NCI-H460 (cell line): Measurements from ENCODE around the gene MAP3K15. TPM values are rescaled to one million over a fixed set of nuclear protein-coding genes. Genes with fewer than 3 reads are reported as not detected.

ENCODE experiments used
- DNase-seq: peaks from one replicate; pipeline ENCODE4 v3.0.0-alpha.2; 2016; ENCODE audit warnings: low read depth; ENCODE audit errors: extremely low read depth
- polyA plus RNA-seq: library from polyadenylated mRNA; depleted of rRNA; stranded (reverse); fragments of >200 nt; gene quantifications from 2 replicates; pipeline ENCODE4 v1.2.3, GENCODE V29; 2014; cell fraction: nucleus; rRNA removed
- total RNA-seq: library from RNA; depleted of rRNA; stranded (reverse); fragments of >200 nt; shearing (Covaris generic); gene quantifications from 2 replicates; pipeline ENCODE4 v1.2.3, GENCODE V29; 2014; rRNA removed

MAP3K15 gene, protein sequence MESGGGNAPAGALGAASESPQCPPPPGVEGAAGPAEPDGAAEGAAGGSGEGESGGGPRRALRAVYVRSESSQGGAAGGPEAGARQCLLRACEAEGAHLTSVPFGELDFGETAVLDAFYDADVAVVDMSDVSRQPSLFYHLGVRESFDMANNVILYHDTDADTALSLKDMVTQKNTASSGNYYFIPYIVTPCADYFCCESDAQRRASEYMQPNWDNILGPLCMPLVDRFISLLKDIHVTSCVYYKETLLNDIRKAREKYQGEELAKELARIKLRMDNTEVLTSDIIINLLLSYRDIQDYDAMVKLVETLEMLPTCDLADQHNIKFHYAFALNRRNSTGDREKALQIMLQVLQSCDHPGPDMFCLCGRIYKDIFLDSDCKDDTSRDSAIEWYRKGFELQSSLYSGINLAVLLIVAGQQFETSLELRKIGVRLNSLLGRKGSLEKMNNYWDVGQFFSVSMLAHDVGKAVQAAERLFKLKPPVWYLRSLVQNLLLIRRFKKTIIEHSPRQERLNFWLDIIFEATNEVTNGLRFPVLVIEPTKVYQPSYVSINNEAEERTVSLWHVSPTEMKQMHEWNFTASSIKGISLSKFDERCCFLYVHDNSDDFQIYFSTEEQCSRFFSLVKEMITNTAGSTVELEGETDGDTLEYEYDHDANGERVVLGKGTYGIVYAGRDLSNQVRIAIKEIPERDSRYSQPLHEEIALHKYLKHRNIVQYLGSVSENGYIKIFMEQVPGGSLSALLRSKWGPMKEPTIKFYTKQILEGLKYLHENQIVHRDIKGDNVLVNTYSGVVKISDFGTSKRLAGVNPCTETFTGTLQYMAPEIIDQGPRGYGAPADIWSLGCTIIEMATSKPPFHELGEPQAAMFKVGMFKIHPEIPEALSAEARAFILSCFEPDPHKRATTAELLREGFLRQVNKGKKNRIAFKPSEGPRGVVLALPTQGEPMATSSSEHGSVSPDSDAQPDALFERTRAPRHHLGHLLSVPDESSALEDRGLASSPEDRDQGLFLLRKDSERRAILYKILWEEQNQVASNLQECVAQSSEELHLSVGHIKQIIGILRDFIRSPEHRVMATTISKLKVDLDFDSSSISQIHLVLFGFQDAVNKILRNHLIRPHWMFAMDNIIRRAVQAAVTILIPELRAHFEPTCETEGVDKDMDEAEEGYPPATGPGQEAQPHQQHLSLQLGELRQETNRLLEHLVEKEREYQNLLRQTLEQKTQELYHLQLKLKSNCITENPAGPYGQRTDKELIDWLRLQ (N-terminal part only)
- total RNA-seq, result 2.5 and 2.6 TPM in 2 replicates
- 3.4 and 4.4 TPM in 2 replicates for polyA plus RNA-seq

DNA sequence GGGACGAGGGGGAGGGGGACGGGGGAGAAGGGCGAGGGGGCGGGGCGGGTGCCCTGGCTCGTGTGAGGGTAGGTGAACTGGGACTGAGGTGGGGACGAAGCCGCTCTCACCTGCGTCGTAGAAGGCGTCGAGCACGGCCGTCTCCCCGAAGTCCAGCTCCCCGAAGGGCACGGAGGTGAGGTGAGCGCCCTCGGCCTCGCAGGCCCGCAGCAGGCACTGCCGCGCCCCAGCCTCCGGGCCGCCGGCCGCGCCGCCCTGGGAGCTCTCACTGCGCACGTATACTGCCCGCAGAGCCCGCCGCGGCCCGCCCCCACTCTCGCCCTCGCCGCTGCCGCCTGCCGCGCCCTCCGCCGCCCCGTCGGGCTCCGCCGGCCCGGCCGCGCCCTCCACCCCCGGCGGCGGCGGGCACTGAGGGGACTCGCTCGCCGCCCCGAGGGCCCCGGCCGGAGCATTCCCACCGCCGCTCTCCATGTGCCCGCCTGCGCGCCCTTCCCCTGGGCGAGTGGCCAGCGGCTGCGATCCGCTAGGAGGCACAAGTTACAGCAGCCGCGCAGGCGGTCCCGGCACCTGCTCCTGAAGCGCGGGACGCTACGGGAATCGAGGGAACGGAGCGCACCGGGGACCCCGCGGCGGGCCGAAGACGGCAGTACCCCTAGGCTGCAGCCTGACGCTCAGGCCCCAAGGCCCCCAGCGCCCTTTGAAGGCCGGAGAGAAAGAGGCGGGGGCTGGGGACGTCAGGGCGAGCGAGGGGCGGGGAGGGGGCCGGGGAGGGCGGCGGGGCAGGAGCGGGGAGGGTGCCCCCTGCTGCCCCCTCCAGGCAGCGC is at the start of gene MAP3K15:
Gene MAP3K15, minus strand, starts transcription at position 718 of the 824 bp plus-strand sequence. Its CDS starts 247 bp downstream, at position 471.
- DNase-seq, result peak; percentile 30

DNA sequence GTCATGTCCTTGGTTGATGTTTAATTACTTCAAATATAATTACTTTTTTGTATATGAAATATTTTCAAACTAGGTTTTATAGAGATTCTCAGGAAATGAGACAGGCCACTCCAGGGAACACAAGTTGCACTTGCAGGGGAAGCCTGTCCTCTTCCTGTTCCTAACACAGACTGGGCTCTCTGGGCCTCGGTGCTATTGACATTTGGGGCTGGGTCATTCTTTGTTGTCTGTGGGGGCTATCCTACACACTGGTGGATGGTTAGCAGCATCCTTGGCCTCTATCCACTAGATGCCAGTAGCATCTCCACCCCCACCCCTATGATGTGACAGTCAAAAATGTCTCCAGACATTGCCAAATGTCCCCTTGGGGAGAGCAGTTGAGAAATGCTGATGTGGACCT is 49.3 kb upstream of the MAP3K15 start:
- DNase-seq, result no peak

DNA sequence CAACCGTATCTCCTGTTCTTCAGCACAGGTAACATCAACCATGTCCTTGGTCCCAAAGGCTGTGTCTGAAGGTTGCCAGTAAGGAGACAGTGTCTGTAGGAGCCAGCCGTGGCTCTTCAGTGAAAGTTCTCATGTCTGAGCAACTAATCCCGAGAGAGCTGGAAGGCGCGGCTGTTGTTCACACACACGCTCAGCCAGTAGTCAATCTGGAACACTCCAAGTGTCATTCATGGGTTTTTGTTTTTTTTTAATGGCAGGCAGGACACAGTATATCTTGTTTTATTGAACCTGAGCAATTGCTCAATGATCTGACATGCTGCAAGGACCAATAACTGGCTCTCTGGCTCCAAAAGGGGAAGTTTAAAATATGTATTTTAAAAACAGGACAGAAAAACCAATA is 48.4 kb upstream of the MAP3K15 start:
- no peak for DNase-seq

DNA sequence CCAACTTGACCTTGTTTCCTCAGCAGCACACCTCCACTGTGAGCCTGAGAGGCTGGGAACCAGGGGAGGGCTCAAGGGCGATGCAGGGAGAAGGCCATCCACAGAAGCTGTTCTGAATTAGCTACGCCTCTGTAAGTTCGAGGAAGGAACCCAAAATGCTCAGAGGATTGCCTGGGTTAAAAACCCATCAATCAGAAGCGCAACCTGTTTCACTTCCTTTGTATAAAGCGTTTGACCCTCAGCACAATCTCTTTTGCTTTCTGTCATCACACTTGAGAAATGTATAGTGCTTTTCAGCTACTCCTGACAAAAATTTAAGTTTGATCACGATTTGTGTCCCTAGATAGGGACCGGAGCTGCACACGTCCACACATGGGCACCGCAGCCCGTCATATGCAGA is 48.0 kb upstream of the MAP3K15 start:
- DNase-seq, result no peak

DNA sequence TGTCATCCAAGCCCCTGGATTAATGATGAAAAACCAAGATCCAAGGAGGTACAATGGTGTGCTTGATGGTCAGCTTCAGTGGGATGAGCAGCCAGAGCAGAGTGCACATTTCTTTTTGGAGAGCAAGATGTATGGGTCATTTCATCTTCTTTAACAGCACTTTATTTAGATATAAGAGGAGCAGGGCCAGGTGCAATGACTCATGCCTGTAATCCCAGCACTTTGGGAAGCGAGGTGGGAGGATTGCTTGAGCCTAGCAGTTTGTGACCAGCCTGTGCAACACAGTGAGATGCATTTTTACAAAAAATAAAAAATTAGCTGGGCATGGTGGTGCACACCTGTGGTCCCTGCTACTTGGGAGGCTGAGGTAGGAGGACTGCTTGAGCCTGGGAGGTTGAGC is 45.3 kb upstream of the MAP3K15 start:
- no peak for DNase-seq

DNA sequence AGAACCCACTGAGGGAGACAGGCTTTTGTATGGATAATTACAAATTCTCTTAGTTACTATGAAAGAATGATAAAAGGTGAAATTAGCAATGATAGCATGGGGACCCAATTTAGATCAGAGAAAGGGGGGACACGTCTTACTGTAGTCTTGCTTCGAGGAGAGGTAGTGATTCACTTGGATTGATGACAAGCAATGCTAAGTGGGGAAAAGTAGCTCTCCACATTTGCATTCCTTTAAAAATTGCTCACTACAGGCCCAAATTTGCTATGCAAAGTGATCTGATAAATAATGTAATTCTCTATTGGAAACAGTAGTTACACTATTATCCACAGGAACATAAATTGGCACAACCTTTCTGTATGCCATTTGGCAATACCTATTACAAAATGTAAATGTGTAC is 42.5 kb upstream of the MAP3K15 start:
- DNase-seq, result no peak

DNA sequence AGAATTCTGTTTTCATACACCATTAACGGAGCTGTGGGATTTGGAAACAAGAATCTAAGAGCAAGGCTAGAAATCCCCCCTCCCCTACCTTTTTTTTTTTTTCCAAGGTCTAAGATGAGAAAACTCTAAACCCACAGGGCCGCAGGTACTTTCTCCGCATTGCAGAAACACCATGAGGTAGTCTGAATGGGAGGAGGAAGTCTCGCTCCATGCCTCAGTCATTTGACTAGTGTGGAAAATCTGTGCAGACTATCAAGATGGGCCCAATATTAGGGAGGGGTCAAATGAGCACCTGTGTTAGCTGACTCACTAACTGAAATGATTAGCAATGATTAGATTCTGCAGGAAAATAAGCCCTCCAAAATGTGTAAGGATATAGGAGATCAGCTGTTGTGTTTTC is 40.9 kb upstream of the MAP3K15 start:
- DNase-seq, result no peak

DNA sequence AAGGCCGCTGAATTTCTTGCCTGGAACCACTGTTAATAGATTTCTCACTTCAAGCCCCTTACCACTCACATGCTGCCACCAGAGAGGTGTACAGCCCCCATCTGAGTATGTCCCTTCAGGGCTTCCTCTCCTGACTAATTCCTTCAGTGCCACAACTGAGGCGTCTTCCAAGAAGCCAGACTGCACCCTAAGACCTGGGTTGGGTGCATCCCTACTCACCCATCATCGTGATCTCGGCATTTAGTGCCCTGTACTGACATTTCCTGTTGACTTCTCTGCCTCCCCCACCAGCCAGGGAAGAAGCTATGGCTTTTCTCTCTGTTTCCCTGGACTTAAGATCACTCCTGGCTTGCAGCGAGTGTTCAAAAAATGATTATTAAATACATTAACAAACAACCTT is 40.4 kb upstream of the MAP3K15 start:
- no peak for DNase-seq

DNA sequence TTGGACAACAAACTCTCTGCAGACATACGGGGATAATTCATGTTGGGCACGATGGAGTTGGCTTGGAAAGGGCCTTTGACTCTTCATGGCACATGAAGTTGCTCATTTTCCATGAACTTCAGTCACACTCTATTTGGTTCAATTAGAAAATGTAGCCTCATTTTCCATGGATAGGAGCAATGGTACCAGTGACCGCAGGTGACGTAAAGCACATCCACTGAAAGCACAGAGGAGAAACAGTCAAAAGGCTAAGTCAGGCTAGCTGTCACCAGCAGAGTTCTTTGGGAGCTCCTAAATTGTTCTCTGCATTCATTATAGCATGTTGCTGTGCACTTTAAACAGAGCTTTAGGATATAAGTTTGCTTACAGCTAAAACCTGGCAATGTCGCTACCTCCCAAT is 39.9 kb upstream of the MAP3K15 start:
- DNase-seq, result no peak

DNA sequence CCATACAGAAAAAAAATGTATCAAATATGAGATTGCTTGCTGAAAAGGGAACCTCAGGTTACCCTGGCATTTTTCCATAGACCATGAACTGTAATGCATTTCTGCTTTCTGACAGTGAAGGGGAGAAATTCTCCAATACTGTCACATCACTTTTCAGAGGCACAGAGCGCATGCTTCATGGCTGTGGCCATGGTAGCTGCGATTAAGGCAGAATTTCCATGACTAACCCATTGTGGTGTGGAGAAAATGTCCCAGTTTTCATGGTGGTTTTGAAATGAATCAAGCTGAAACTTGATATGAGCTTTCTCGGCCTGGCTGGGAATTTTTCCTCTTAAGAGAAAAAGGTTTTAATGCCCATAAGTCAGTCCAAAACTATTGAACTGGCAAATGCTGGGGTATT is 39.5 kb upstream of the MAP3K15 start:
- DNase-seq, result no peak

DNA sequence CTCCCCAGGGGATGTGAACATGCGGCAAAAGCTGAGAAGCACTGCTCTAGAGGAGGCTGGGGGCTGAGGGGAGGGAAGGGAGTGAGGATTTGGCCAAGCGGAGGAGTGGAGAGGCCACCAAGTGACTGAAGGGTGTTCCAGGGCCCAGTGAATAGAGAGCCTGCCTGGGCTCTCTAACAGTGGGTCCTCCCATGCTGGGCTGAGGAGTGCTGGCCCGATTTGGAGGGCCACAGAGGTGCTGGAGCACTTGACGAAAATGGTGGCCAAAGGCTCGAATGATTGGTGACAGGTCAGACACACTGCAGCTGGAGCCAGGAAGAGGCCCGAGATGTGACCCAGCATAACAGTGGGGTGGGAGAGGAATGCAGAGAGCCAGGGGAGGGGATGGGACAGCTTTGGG is 37.5 kb upstream of the MAP3K15 start:
- no peak for DNase-seq

DNA sequence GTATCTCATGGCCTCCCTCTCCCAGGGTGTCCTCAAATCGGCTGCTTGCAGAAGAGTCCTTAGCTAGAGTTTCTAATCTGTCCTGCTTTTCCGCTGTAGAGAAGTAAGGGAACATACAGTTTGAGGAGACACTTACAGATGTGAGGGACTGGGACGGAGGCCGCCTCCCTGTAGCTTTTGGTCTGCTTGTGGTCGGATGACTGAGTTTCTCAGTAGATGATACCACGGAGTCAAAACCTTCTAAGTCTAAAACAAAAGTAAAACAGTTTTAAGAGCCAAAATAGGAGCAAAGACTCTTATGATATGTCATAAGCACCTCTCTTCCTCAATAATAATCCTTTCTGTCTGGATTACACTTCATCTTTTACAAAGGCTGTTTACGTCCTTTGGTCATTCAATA is 34.5 kb upstream of the MAP3K15 start:
- DNase-seq, result no peak

DNA sequence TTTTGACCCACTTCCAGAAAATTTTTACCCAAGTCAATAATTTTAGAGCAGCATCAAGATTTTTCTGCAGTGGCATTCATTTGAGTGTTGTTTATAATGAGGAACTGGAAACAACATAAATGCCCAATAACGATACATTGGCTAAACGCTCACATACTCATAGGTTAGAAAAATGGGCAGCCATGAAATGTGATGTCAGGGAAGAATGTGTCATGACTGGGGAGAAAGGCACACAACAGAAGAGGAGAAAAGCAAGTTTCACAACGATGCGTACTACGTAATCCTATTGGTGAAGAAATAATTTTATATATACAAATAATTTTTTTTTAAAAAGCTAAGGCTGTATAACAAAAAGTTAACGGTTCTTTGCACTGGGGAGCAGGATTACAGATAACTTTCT is 33.6 kb upstream of the MAP3K15 start:
- DNase-seq, result no peak

DNA sequence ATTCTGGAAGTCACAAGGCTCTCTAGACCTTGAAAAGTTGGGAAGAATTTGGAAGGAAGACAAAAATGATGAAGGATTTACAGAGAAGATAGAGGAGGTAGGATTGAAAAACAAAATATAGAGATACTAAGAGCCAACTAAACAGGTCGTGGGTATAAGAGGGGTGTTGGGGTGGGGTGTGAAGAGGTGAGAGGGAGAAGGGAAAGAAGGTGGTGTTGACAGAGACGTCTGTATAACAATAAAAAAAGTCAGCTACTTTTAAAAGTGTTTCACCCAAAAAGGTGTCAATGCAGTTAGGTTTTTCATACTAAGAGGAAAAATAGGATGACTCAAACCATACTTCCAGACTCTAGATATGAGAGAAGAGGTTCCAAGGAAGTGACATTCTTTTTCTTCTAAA is 33.0 kb upstream of the MAP3K15 start:
- DNase-seq, result no peak

DNA sequence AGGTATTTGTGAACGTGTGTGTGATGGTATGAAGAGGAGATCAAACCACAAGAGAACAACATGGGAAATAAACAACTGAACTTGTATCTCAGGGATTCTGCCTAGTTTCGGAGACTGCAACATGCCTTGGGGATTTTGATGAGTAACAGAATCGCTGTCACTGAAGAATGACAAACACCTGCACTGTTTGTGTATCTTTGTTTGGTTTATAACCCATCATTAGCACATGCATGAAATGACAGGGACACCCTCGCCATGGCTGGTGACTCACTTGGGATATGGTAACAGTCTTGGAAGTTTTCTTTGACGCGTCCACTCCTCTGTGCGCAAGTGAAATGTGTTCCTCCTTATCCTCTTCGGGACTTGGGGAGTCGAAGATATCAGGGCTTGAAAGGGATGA is 30.3 kb upstream of the MAP3K15 start:
- no peak for DNase-seq

DNA sequence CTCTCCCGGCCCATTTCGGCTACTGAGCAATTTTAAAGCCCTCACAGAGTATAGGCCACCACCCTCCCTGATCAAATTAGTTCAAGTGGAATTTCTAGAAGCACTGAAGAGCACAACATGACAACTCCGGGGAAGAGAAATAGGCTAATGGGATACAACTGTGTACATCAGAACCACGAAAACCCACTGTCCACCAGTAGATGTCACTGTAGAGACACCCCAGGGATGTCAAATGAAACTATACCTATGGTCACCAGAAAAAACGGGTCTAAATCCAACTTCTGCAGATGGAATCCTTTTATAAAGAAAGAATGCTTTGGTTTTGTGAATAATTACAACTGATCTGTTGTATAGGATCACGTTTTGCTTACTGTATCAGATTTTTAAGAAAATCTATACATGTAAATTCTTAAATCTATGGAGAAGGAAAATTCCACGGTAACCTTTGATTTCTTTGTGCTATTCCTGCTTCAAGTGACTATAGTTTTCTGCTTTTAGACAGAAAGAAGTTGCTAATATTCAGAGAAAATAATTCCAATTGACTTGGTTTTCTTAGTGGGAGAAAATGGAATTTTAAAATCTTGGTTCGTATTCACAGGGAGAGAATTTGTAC is 29.5 kb upstream of the MAP3K15 start:
- peak; percentile 47 for DNase-seq

DNA sequence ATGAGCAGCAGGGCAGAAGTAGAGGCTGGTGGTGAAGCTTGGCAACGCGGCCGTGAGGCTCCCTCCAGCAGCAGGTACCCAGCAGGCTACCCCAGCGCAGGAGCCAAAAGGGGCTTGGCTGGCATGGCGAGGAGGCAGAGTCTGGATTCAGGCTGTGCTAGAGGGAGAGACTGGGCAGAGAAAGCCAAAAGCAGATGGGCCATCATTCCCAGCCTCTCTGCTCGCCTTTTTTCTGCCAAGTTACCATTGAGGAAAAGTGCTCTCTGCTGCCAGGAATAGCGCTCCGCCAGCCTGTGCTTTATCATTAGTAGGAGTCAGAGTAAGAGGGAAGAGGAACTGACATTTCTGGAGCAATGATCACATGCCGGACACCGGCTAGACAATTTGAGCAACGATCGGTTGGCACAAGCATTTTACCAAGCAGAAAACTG is 28.7 kb upstream of the MAP3K15 start:
- DNase-seq, result no peak

DNA sequence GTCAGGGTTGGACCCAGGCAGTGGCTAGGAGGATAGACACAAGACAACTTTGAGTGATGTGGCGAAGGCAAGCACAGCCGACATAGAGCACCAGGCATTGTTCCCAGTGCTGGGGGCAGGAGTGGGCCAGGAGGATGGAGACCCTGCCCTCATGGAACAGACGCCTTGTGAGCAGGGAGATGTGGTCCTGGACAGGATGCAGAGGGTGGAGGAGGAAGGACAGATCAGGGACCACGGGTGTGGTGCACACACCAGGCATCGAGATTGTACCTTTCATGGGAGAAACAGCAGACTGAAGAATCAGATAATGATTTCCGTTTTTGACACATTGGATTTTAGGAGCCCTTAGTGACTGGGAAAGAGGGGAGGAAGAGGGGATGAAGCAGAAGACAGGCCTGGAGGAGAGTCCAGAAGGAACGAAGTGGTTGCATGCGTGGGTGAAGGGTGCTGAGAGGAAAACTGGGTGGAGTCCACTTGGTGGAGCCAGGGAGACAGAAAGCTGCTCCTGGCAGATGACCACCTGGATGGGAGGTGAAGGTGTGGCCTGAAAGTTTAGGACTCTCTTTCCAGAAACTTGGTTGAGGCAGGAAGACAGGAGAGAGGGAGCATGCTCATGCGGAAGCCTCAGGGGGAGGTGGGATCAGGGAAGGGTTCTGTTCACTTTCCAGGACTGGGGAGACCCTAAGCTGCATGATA is 27.9 kb upstream of the MAP3K15 start:
- DNase-seq, result no peak

DNA sequence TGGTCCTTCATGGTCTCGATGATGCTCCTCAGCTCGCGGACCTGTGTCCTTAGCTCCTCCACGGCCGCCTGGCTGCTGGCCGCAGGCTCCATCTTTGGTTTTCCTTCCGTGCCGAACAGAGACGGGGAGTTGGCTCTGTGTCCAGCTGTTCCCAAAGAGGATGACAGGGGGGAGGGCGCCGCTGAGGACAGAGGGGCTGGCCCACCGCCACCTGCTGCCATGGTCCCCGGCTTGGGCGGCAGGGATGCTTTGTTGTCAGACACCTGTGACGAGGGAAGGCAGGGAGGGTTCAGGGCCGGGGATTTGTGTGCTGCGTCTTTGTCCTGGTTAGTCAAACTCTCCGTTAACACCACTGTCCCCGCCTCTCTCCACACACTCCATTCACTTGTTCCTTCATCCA is 26.6 kb upstream of the MAP3K15 start:
- no peak for DNase-seq
